ENCODE results near the gene MAGI1.

Gene MAGI1

GRCh38 chr3:65875393-65876027, 163.2 kb downstream of the MAGI1 start:
- Histone ChIP-seq H3K27me3 (ENCODE audit: insufficient read depth, low read depth) (no peaks in the 10 kb centered on the region), H3K9ac (no peak overlapping the region), H3K4me2 (no peak overlapping the region), H3K36me3 (ENCODE audit: insufficient read depth) (no peaks in the 10 kb centered on the region), H2AFZ (ENCODE audit: low read depth) (no peak overlapping the region), H3K79me2 (ENCODE audit: insufficient read depth, low read depth) (no peaks in the 10 kb centered on the region), H4K20me1 (ENCODE audit: insufficient read depth) (no peaks in the 10 kb centered on the region), H3K4me1 (ENCODE audit: low read depth, poor library complexity, severe bottlenecking) (peaks cover 4% of the 10 kb centered on the region), H3K4me3 (IDR thresholded peaks at IDR 0.05; ENCODE audit: insufficient read depth, low read depth, low read length) (no peak overlapping the region), H3K27ac (no peak overlapping the region)
- TF ChIP-seq, protein P1, sequence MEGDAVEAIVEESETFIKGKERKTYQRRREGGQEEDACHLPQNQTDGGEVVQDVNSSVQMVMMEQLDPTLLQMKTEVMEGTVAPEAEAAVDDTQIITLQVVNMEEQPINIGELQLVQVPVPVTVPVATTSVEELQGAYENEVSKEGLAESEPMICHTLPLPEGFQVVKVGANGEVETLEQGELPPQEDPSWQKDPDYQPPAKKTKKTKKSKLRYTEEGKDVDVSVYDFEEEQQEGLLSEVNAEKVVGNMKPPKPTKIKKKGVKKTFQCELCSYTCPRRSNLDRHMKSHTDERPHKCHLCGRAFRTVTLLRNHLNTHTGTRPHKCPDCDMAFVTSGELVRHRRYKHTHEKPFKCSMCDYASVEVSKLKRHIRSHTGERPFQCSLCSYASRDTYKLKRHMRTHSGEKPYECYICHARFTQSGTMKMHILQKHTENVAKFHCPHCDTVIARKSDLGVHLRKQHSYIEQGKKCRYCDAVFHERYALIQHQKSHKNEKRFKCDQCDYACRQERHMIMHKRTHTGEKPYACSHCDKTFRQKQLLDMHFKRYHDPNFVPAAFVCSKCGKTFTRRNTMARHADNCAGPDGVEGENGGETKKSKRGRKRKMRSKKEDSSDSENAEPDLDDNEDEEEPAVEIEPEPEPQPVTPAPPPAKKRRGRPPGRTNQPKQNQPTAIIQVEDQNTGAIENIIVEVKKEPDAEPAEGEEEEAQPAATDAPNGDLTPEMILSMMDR (conservative IDR thresholded peaks at IDR 0.05; ENCODE audit: low read depth, low read length) = no peak

DNA sequence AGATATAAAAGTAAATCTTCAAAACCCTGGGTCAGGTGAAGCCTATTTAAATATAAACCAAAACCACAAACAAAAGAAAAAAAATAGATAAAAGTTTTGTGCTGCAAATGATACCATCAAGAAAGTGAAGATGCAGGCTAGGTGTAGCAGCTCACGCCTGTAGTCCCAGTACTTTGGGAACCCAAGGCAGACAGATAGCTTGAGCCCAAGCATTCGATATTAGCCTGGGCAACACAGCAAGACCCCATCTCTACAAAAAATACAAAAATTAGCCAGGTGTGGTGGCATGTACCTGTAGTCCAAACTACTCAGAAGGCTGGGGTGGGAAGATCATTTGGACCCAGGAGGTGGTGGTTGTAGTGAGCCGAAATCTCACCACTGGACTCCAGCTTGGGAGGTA, 164.8 kb downstream of the MAGI1 start:
- TF ChIP-seq, protein P1 (conservative IDR thresholded peaks at IDR 0.05; ENCODE audit: low read depth, low read length) = no peak
- H4K20me1 ChIP-seq (ENCODE audit: insufficient read depth) = no peaks in the 10 kb centered on the region
- H3K9ac ChIP-seq = no peak overlapping the region
- peaks cover 4% of the 10 kb centered on the region for H3K4me1 ChIP-seq (ENCODE audit: low read depth, poor library complexity, severe bottlenecking)
- no peak overlapping the region for H3K4me3 ChIP-seq (IDR thresholded peaks at IDR 0.05; ENCODE audit: insufficient read depth, low read depth, low read length)
- H3K27me3 ChIP-seq (ENCODE audit: insufficient read depth, low read depth) = no peaks in the 10 kb centered on the region
- no peaks in the 10 kb centered on the region for H3K36me3 ChIP-seq (ENCODE audit: insufficient read depth)
- no peak overlapping the region for H3K4me2 ChIP-seq
- no peaks in the 10 kb centered on the region for H3K79me2 ChIP-seq (ENCODE audit: insufficient read depth, low read depth)
- no peak overlapping the region for H3K27ac ChIP-seq
- H2AFZ ChIP-seq (ENCODE audit: low read depth) = no peak overlapping the region

DNA sequence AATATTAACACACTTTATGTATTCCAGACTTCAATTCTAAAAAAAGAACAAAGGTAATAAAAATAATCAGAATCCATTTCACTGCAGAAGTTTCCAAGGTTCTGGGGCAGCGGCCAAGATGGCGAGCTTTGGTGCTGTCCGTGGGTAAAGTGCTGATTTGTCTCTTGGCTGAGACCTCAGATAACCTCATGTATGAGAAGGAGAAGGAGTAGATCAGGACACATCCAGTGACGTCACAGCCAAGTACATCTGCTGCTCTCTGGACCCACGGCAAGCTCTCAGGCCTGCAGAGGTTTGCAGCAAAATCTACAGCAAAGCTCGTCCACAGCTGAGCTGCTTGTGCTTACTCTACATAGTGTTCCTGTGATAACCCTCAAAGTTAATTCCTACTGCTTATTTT, 165.7 kb downstream of the MAGI1 start:
- H2AFZ ChIP-seq (ENCODE audit: low read depth) = no peak overlapping the region
- no peaks in the 10 kb centered on the region for H4K20me1 ChIP-seq (ENCODE audit: insufficient read depth)
- TF ChIP-seq, protein P1 (conservative IDR thresholded peaks at IDR 0.05; ENCODE audit: low read depth, low read length) = no peak
- H3K79me2 ChIP-seq (ENCODE audit: insufficient read depth, low read depth) = no peaks in the 10 kb centered on the region
- no peak overlapping the region for H3K27ac ChIP-seq
- H3K9ac ChIP-seq = no peak overlapping the region
- peaks cover 4% of the 10 kb centered on the region for H3K4me1 ChIP-seq (ENCODE audit: low read depth, poor library complexity, severe bottlenecking)
- no peaks in the 10 kb centered on the region for H3K27me3 ChIP-seq (ENCODE audit: insufficient read depth, low read depth)
- no peaks in the 10 kb centered on the region for H3K36me3 ChIP-seq (ENCODE audit: insufficient read depth)
- H3K4me2 ChIP-seq = no peak overlapping the region
- H3K4me3 ChIP-seq (IDR thresholded peaks at IDR 0.05; ENCODE audit: insufficient read depth, low read depth, low read length) = no peak overlapping the region

DNA sequence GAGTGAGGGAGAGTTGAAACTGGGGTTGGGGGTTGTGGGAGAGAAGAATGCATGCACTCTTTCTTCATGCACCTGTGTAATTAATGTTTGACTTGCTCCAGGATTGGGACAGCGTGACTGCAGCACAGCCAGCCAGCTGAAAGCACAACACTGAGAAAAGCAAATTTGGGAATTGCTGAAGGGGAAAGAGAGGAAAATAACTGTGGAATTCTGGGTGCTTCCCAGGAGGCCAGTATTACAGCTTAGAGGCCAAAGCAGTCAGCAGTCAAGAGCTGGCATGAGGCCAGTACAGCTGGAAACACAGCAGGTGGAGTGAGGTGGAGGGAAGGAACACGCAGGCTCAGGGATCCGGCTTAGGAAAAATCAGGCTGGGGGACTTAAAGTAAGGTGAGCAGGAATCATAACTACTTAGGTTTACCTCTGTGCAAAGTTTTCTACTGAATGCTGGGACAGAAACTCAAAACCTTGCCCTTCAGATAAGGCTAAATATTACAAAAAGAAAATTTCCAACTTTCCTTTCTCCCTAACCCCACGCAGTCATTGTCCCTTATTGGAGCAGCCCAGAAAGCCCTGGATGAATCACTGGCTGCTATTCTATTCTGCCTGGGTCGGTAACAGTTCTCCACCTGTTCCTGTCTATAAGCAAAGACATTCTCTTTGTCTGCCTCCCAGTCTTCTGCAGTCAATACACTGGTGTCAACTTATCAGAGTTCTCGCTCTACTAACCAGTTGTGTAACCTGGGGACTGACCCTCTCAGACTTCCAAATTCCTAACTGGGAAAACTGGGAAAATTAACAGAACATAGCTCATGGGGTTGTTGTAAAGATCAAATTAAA, 167.2 kb downstream of the MAGI1 start:
- no peak overlapping the region for H3K4me3 ChIP-seq (IDR thresholded peaks at IDR 0.05; ENCODE audit: insufficient read depth, low read depth, low read length)
- H3K27me3 ChIP-seq (ENCODE audit: insufficient read depth, low read depth) = no peaks in the 10 kb centered on the region
- H3K79me2 ChIP-seq (ENCODE audit: insufficient read depth, low read depth) = no peaks in the 10 kb centered on the region
- no peaks in the 10 kb centered on the region for H3K36me3 ChIP-seq (ENCODE audit: insufficient read depth)
- H3K9ac ChIP-seq = no peak overlapping the region
- no peaks in the 10 kb centered on the region for H4K20me1 ChIP-seq (ENCODE audit: insufficient read depth)
- TF ChIP-seq, protein P1 (conservative IDR thresholded peaks at IDR 0.05; ENCODE audit: low read depth, low read length) = no peak
- H2AFZ ChIP-seq (ENCODE audit: low read depth) = no peak overlapping the region
- no peak overlapping the region for H3K4me2 ChIP-seq
- H3K27ac ChIP-seq = no peak overlapping the region
- H3K4me1 ChIP-seq (ENCODE audit: low read depth, poor library complexity, severe bottlenecking) = peaks cover 11% of the 10 kb centered on the region
